GM12874 (cell line): Measurements from ENCODE around the gene PDE4B.

Experiments used
- TF ChIP-seq, protein P1 (sequence below): IDR thresholded peaks from 2 replicates; pipeline ENCODE4 v1.5.1; 2011; ENCODE audit warnings: low read depth, mild to moderate bottlenecking, control low read depth, low read length, moderate library complexity; ENCODE audit not compliant: insufficient read depth

PDE4B gene

DNA sequence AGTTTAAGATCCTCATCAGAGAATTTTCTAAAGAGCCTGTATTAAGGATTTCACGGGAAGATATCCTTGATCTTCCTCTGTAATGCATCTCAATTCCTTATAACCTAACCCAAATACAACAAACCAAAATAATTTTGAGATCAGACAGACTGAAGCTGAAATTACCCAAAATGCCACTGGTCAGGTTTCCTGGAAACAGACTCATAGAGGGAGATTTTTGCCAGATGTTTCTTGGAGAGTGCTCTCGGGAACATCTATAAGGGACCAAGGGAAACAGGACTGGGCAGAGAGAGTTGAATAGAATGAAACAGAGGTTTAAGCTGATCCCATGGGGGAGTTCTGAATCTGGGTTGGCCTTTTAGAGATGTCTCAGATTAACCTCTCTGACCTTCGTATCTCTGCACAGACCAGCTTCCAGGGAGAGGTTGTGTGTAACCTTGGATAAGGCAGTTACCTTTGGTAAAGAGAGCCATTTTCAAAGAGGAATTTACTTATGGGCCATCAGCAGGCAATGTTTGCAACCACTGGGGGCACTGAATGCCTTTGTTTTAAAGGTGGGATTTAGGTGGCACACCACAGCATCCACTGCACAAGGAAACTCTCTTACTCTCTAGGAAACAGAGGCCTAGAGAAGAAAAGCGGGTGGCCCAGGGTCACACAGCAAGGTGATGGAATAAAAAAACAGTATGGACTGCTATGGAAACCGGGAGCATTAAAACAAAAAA is 610.5 kb downstream of the PDE4B start:
- TF ChIP-seq, protein P1, sequence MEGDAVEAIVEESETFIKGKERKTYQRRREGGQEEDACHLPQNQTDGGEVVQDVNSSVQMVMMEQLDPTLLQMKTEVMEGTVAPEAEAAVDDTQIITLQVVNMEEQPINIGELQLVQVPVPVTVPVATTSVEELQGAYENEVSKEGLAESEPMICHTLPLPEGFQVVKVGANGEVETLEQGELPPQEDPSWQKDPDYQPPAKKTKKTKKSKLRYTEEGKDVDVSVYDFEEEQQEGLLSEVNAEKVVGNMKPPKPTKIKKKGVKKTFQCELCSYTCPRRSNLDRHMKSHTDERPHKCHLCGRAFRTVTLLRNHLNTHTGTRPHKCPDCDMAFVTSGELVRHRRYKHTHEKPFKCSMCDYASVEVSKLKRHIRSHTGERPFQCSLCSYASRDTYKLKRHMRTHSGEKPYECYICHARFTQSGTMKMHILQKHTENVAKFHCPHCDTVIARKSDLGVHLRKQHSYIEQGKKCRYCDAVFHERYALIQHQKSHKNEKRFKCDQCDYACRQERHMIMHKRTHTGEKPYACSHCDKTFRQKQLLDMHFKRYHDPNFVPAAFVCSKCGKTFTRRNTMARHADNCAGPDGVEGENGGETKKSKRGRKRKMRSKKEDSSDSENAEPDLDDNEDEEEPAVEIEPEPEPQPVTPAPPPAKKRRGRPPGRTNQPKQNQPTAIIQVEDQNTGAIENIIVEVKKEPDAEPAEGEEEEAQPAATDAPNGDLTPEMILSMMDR = peak; percentile 25; the same call in 1 of the 2 replicates

DNA sequence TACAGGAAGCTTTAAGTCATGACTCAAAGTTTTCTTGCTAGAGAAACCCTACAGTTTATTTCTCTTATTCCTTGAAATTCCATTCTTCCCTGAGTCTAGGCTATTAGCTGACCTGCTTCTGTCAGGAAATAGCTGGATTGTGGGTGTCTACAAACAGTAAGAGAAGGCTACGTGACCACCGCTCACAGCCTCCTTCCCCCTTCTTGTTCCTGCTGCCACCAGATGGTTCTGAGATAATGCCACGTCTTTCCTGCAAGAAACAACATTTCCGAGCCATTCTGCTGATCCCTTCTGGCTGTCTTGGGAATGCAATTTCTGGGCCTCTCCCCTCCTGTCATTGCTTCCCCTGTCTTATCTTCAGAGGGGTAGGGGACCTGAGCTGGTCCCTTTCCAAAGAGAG is 612.4 kb downstream of the PDE4B start:
- TF ChIP-seq, protein P1 = no peak

DNA sequence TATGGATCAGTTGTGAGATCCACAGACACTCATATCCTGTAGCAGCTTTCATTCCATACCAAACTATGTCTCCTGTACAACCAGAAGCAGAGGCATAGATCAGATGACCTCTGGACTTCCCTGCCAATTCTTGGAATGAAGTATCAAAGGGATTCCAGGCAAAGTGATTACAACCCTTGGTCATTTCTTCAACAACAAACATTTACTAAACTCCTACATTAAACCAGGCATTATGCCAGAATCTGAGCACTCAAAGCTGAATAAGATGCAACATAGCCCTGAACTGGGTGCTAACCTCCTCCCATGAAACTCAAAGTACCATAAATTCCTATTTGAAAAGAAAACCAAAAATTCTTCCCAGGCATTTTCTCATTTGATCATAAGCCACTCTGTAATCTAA is 620.0 kb downstream of the PDE4B start:
- TF ChIP-seq, protein P1 = no peak

DNA sequence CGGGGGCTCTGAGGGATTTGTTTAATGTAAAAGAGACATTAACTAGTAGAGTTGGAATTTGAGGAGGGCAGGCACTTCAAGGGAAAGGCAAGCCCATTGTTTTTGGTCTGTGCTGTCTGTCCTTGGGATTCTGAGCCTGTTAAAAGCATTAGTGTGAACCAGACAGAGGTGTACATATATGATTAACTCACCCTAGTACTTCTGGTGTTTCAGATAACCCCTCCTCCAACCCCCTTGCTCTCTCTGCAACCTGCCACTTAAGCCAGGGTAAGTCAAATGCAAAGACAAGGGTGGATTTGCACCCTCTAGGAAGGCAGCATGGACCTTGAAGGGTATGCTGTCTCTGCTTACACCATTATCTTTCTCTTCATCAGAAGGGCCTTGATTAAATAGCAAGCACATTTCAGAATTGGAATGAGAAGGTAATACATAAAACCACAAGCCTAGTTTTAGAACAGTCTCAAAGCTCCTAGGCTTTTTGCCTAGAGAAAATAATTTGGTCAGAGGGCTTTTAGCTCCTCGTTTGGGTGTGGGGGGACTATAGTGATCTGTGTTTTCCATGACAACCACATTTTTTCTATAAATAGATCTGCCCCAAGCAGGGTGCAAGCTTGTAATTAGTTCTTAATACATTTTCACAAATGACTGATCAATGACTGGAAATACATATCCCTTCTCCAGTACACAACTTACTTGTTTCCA is 620.6 kb downstream of the PDE4B start:
- TF ChIP-seq, protein P1 = no peak

DNA sequence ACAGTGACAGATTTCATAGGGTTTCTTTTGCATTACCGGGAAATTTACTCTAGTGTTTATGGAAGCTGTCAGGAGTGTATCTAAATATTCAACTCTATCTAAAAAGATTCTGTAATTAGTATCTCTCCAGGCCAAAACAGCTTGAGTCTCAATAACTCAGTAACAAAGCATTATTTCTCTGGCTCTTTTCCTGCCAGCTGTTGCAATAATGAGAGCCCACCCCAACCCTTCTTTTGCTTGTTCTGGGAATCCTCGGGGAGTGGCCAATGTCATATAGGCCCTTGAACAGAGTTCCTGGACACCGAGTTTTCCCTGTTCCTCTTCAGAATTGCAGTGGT is 621.1 kb downstream of the PDE4B start:
- TF ChIP-seq, protein P1 = no peak

DNA sequence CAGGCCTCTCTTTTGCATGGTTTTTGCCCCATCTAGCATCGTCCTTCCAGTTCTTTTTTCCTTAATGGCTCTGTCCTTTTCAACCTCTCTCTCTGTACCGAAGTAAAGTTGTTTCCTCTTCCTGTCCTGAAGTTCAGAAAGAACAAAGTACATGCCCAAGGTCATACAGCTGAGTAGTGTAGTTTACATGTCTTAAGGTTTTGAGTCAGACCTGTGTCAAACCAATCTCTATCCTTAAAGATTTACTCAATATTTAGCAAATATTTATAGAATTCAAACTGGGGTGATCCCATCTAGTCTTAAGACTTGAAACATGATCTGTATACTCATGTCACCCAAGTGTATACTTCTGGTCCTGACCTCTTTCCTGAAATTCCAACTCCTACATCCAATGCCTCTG is 622.6 kb downstream of the PDE4B start:
- TF ChIP-seq, protein P1 = no peak

DNA sequence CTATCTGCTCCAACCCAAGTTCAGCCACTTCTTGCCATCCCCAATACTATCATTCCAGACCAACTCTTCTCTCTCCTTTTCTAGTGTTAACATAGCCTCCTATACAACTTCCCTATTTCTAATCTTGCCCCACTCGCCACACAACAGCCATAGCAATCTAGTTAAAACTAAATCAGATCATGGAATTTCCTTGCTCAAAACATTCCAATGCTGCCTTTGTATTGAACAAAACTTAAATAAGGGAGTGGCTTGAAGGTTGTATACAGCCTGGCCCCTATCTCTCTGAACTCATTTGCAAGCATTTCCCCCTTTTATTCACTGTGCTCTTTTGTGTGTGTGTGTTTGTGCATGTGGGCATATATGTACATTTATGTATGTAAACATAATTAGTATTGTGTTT is 623.2 kb downstream of the PDE4B start:
- TF ChIP-seq, protein P1 = no peak
